NT2/D1 (cell line): Measurements from ENCODE around the gene TIAM2.

Experiments
- YY1 ChIP-seq: IDR thresholded peaks from 2 replicates; pipeline ENCODE4 v1.6.1; 2011; ENCODE audit not compliant: insufficient read length, insufficient read depth
- ZNF274 ChIP-seq: IDR thresholded peaks from 2 replicates; pipeline ENCODE4 v1.6.1; 2011; ENCODE audit warnings: mild to moderate bottlenecking, low read depth, low read length

GRCh38 chr6:155066921-155067680 is 72.0 kb downstream of the TIAM2 start:
- TF ChIP-seq ZNF274 = no peak
- no peak for TF ChIP-seq YY1
